Right ventricle myocardium inferior (tissue), 1 donor: ENCODE results near the gene PIK3R1. TPM values are rescaled to one million over a fixed set of nuclear protein-coding genes. Genes with fewer than 3 reads are reported as not detected.
A peak's percentile ranks its signal among the peaks of the same experiment; 100 is the strongest.
"Not testable (repeated sequence)": the region's sequence is repeated elsewhere in the genome, so short reads cannot be mapped to it uniquely, and the experiment has no call there.

Experiments used
- ATAC-seq: fragments of 200-7000 bp; cut with Tn5 transposase; one replicate; pipeline ENCODE4 v1.9.1; 2020; ENCODE audit warnings: mild to moderate bottlenecking, moderate library complexity
- DNase-seq: peaks from one replicate; pipeline ENCODE4 v3.0.0; 2021; ENCODE audit errors: missing footprints
- intact Hi-C: fragments of 100-400 bp; cut with DNase I; formaldehyde crosslinking; loops from one replicate; pipeline ENCODE4 v1.11.0; 2022
- total RNA-seq: library from RNA; stranded (reverse); fragmentation: NEBNext Ultra II Directional; extraction: Animal tissue kit (Norgen Biotek cat#: 25700); gene quantifications from one replicate; pipeline ENCODE4 v1.2.1, GENCODE V29; 2021
- donor health status: DM: no; HTN: yes; CAD: no; lungs with severe emphysema.

PIK3R1 gene
- total RNA-seq, 1 donor from 2014 or later: 113 TPM

- DNase-seq (no peak), ATAC-seq (no peak)
- intact Hi-C loops: no loop called here
Observed at GRCh38 chr5:68190619-68191018, 24.9 kb upstream of the PIK3R1 start.

DNA sequence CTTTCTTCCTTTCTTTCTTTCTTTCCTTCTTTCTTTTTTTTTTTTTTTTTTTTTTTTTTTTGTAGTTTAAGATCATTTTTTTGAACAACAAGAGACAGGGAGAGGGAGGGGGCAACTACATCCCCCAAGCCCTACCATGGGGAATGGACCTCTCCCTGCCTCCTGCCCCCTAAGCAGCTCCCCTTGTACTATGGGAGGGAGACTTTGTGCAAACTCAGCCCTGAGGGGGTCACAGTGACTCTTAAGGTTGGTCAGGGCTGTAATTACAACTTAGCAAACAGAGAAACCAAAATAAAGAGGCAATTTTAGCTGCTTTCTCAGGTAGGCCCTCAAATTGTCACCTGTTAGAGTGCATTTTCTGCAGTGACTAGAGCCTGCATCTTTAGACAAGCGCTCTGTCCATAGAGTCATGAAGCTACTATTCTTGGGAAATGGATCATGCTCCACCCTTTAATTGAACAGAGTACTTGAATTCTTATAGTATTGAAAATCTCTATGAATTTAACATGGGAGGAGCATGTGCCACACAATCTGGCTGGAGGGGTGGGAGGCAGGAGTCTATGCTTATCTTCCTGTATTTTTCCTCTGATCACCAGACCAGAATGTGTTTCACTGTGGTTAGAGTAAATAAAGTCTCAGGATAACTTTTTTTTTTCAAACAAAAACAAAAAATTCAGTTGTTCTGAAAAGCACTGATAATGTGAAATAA is 24.3 kb upstream of the PIK3R1 start:
- intact Hi-C loops: no loop called here
- ATAC-seq: no peak
- DNase-seq: no peak

DNA sequence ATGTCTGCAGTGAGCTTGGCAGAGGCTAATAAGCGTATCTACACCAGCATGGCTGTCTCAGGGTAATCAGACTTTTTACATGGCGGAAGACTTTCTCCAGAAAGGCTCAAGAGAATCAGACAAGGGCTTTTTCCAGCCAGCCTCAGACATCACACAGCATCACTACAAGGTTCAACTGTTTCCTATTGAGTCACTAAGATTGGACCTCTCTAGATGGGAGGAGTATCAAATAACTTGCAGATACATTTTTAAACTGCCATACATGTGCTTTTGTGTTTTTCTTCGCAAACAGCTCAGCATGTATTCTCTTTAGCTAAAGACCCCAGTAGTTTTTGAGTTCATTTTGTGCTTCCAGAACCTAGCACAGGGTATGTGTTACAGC is 22.9 kb upstream of the PIK3R1 start:
- DNase-seq (no peak), ATAC-seq (no peak)
- intact Hi-C loops: no loop called here

GRCh38 chr5:68193481-68194036 is 22.0 kb upstream of the PIK3R1 start:
- intact Hi-C loops: no loop called here
- no peak for DNase-seq
- no peak for ATAC-seq

- DNase-seq: no peak
- ATAC-seq: no peak
- intact Hi-C loops: no loop called here
Observed at GRCh38 chr5:68194386-68194785, 21.2 kb upstream of the PIK3R1 start.

DNA sequence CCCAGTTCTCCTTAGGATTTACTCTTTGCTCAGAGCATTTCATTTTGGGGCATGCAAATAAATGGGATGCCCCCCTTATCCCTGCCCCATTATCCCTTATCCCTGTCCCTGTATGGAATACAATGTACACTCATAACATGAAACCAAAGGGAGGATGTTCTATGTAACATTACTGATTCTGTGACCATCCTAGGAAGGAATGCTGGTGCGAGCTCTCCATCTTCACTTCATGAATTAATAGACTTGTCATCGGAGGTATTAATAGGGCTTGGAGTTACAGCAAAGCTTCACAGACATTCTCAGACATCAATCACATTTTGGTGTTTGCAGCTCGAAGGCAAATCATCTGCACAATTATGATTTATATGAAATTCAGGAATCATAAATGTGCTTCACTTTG is 20.4 kb upstream of the PIK3R1 start:
- ATAC-seq (no peak), DNase-seq (no peak)
- intact Hi-C loops: no loop called here

- intact Hi-C loops: no loop called here
- DNase-seq: no peak
- peak; percentile 68 for ATAC-seq
Observed at GRCh38 chr5:68196876-68197275, 18.7 kb upstream of the PIK3R1 start.

DNA sequence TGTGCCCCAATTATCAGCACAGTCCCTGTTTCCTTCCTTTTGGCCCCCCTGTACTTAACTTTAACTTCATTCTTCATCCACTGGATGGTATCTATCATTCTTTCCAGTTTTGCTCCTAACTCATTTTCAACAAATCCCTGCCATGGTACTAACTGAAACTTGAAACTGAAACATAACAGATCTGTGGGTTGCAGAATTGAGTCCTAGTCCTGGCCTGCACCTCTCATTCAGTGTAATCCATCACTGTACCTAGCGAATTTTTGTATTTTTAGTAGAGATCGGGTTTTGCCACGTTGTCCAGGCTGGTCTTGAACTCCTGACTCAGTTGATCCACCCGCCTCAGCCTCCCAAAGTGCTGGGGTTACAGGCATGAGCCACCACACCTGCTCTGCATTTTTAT is 15.3 kb upstream of the PIK3R1 start:
- ATAC-seq: no peak
- intact Hi-C loops: no loop called here
- DNase-seq: no peak

GRCh38 chr5:68210654-68211053 is 4.9 kb upstream of the PIK3R1 start:
- ATAC-seq, DNase-seq: not testable (repeated sequence)
- intact Hi-C loops: loop anchor here (10.0 kb wide), 3 partner anchors 126 to 966 kb away; no protein-coding TSS in a partner anchor

DNA sequence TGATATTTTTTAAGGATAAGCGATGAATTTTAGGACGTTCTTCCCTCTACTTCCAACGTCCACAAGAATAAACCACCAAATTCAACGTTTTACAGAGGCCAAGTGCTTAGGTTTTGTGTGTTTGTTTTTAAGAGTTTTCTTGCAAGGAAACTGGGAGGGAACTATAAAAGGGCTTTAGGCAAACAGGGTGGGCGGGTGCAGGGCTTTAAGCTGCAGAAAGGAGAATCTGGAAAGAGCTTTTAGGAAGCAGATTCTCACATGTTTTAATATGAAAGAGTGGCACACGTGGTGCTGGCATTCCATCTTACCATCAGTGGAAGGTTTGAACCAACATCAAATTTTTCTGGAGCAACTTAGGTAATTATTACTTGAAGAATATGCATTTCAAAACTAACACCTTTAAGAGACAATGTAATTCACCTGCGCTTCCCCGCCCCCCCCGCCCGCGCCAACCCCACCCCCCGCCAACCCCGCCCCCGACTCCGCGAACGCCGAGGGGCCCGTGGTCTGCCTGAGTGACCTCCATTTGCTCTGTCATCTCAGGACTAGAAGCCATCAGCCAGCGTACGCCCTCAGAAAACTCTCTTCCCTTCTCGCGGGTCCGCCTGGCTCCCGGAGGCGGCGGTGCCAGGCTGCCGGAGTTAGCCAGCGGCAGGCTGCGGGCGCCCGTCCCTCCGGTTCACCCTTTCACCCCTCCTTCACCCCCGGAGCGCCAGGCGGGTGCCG is 911 bp upstream of the PIK3R1 start:
- DNase-seq (no peak), ATAC-seq (no peak)
- intact Hi-C loops: loop anchor here (2.0 to 10.0 kb wide), 7 partner anchors 38 to 970 kb away; no protein-coding TSS in a partner anchor

GRCh38 chr5:68215898-68216244 is 315 bp downstream of the PIK3R1 start:
- intact Hi-C loops: loop anchor here (2.0 to 10.0 kb wide), 8 partner anchors 36 to 971 kb away; no protein-coding TSS in a partner anchor

GRCh38 chr5:68216245-68217046 is 890 bp downstream of the PIK3R1 start:
- ATAC-seq (peak; percentile 3), DNase-seq (no peak)
- intact Hi-C loops: loop anchor here (2.0 to 10.0 kb wide), 7 partner anchors 36 to 972 kb away; no protein-coding TSS in a partner anchor

More at GRCh38 chr5:68215898-68216244, 315 bp downstream of the PIK3R1 start:
- ATAC-seq (peak; percentile 30), DNase-seq (no peak)

- DNase-seq (no peak), ATAC-seq (no peak)
- intact Hi-C loops: loop anchor here (2.0 to 10.0 kb wide), 7 partner anchors 35 to 972 kb away; no protein-coding TSS in a partner anchor
Observed at GRCh38 chr5:68217047-68217355, 1.4 kb downstream of the PIK3R1 start.

- DNase-seq (no peak), ATAC-seq (no peak)
- intact Hi-C loops: loop anchor here (2.0 to 10.0 kb wide), 7 partner anchors 35 to 973 kb away; no protein-coding TSS in a partner anchor
Observed at GRCh38 chr5:68217528-68217927, 2.0 kb downstream of the PIK3R1 start.

- ATAC-seq: no peak
- intact Hi-C loops: loop anchor here (5.0 to 10.0 kb wide), 6 partner anchors 33 to 974 kb away; no protein-coding TSS in a partner anchor
- DNase-seq: no peak
Observed at GRCh38 chr5:68219161-68219816, 3.7 kb downstream of the PIK3R1 start.

DNA sequence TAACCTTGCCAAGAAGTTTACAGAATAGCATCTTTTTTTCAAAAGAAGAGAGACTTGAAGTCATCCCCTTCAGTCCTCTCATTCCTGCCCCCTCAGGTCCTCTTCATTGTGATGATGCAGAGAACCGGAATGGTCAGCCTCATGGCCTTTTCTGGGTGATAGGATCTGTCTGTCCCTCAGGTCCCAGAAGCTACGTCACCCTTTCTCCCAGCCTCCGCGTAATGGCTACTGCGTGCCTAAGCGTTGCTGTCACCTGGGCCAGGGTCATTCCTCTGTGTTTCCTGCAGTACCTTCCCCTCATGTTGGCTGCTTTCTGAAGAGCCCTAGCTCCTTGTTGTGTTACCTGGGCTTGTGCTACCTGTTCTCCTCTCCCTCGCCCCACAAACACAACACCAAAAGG is 4.7 kb downstream of the PIK3R1 start:
- DNase-seq (no peak), ATAC-seq (no peak)
- intact Hi-C loops: no loop called here

DNA sequence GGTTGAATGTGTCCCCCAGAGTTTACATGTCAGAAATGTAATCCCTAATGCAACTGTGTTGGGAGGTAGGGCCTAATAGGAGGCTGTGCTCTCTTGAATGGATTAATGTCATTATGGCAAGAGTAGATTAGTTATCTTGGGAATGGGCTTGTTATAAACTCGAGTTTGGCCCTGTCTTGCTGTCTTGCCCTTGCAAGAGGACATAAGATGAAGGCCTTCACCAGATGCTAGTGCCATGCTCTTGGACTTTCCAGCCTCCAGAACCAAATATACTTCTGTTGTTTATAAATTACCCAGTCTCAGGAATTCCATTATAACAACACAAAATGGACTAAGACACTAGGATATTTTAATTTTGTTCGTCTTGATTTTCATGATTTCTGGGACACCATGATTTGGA is 5.4 kb downstream of the PIK3R1 start:
- intact Hi-C loops: no loop called here
- ATAC-seq: no peak

GRCh38 chr5:68221488-68221887 is 5.9 kb downstream of the PIK3R1 start:
- ATAC-seq: no peak
- intact Hi-C loops: no loop called here
- DNase-seq: no peak

More for the DNA sequence above, 5.4 kb downstream of the PIK3R1 start:
- no peak for DNase-seq

GRCh38 chr5:68222310-68222709 is 6.8 kb downstream of the PIK3R1 start:
- DNase-seq (no peak), ATAC-seq (no peak)
- intact Hi-C loops: no loop called here
